GM12878 (cell line): ENCODE measurements around the gene HYAL1.
A peak's percentile ranks its signal among the peaks of the same experiment; 100 is the strongest.

Source experiments
- ATF3 ChIP-seq: IDR thresholded peaks from 2 replicates; pipeline ENCODE4 v1.6.1; 2011; ENCODE audit warnings: low read depth, mild to moderate bottlenecking, low read length, moderate library complexity, borderline replicate concordance; ENCODE audit errors: extremely low read depth
- CTCF ChIP-seq, 3 experiments: IDR thresholded peaks in 2 of 3; conservative IDR thresholded peaks in 1 of 3; 2 replicates each; pipeline ENCODE4 v1.5.1; 2011; ENCODE audit warnings: low read depth in 3 of 3, low read length in 3 of 3, mild to moderate bottlenecking in 3 of 3, control low read depth in 2 of 3, moderate library complexity in 2 of 3, inconsistent platforms in 1 of 3, mixed read lengths in 1 of 3; ENCODE audit not compliant: control insufficient read depth in 2 of 3, insufficient read depth in 1 of 3; ENCODE audit errors: extremely low read depth in 1 of 3
- EZH2 ChIP-seq: IDR thresholded peaks from 2 replicates; pipeline ENCODE4 v1.6.1; 2012; ENCODE audit warnings: low read depth, mild to moderate bottlenecking, control low read depth, inconsistent platforms, low read length, borderline replicate concordance; ENCODE audit not compliant: control insufficient read depth
- KDM1A ChIP-seq: fragments of 200-600 bp; sonication (generic); IDR thresholded peaks from 2 replicates; pipeline ENCODE4 v1.6.1; 2016; ENCODE audit warnings: borderline replicate concordance
- MEF2B ChIP-seq: fragments of 450-650 bp; IDR thresholded peaks from 2 replicates; pipeline ENCODE4 v1.6.1; 2018; ENCODE audit warnings: mild to moderate bottlenecking, moderate library complexity; ENCODE audit not compliant: partially characterized antibody, poor library complexity, severe bottlenecking
- MTA3 ChIP-seq: IDR thresholded peaks from 2 replicates; pipeline ENCODE4 v1.6.1; 2012; ENCODE audit warnings: low read length, inconsistent platforms, borderline replicate concordance
- POLR2A ChIP-seq: IDR thresholded peaks from 2 replicates; pipeline ENCODE4 v1.6.1; 2011; ENCODE audit warnings: low read depth, mild to moderate bottlenecking, low read length
- POU2F2 ChIP-seq: IDR thresholded peaks from 3 replicates; pipeline ENCODE4 v1.6.1; 2011; ENCODE audit warnings: low read depth, mild to moderate bottlenecking, low read length, borderline replicate concordance
- RCOR1 ChIP-seq: conservative IDR thresholded peaks from 2 replicates; pipeline ENCODE4 v1.6.1; 2012; ENCODE audit warnings: low read depth, low read length, improper control_type of control experiment
- SMC3 ChIP-seq: IDR thresholded peaks from 2 replicates; pipeline ENCODE4 v1.6.1; 2011; ENCODE audit warnings: low read length, improper control_type of control experiment, borderline replicate concordance
- SP1 ChIP-seq: IDR thresholded peaks from one replicate; pipeline ENCODE4 v1.6.1; 2011; ENCODE audit warnings: low read depth, low read length
- TAF1 ChIP-seq: IDR thresholded peaks from 2 replicates; pipeline ENCODE4 v1.6.1; 2011; ENCODE audit warnings: mild to moderate bottlenecking, low read depth, low read length, borderline replicate concordance

- TF ChIP-seq CTCF (IDR thresholded peaks at IDR 0.05 in 2 of 3, conservative IDR thresholded peaks at IDR 0.05 in 1 of 3; ENCODE audit: control insufficient read depth in 2 of 3, extremely low read depth in 1 of 3, insufficient read depth in 1 of 3, low read depth in 3 of 3, low read length in 3 of 3) (peak in 1 of 3 experiments; percentile 17; a peak in 1 of 6 replicates), ATF3 (no peak), TAF1 (no peak), EZH2 (no peak), KDM1A (no peak), POU2F2 (no peak), POLR2A (no peak), SP1 (no peak), MTA3 (no peak), SMC3 (no peak), MEF2B (no peak), RCOR1 (no peak)
Measured at GRCh38 chr3:50297896-50298725, 5.3 kb downstream of the HYAL1 start.
